CD4-positive, alpha-beta T cell (primary cell): ENCODE measurements around the gene CD83. TPM values are rescaled to one million over a fixed set of nuclear protein-coding genes. Genes with fewer than 3 reads are reported as not detected.

Experiments used
- ATAC-seq: fragments of 200-7000 bp; cut with Tn5 transposase; one replicate; pipeline ENCODE4 v1.10.0; 2022; ENCODE audit warnings: mild to moderate bottlenecking; ENCODE audit not compliant: poor library complexity
- CTCF ChIA-PET: fragments of 350-600 bp; sonication (Branson Sonifier 250); formaldehyde crosslinking; loops from one replicate; lab custom pipeline; 2021; ENCODE audit warnings: antibody characterized with exemption, inconsistent platforms; lab: Charles Lee
- POLR2A ChIA-PET: fragments of 350-600 bp; sonication (Branson Sonifier 250); formaldehyde crosslinking; loops from one replicate; lab custom pipeline; 2021; ENCODE audit warnings: antibody characterized with exemption, inconsistent platforms; lab: Charles Lee
- DNase-seq, 14 experiments: peaks; one replicate each; pipeline ENCODE4 v3.0.0-alpha.2; 2013 to 2020; ENCODE audit warnings: mixed read lengths in 2 of 14
- H3K27ac ChIP-seq, 2 donors: one replicate each; pipeline versions ENCODE4 v1.5.1 to v1.7.0; 2013; ENCODE audit warnings: low read length in 2 of 2, low read depth in 1 of 2, mild to moderate bottlenecking in 1 of 2
- H3K27me3 ChIP-seq, 2 experiments: 1 replicate in 1 of 2; 2 replicates in 1 of 2; pipeline versions ENCODE4 v1.6.1 to v1.7.0; 2013; ENCODE audit warnings: low read length in 2 of 2, control low read depth in 1 of 2, mild to moderate bottlenecking in 1 of 2, moderate library complexity in 1 of 2; ENCODE audit not compliant: insufficient read depth in 2 of 2, control insufficient read depth in 1 of 2
- H3K36me3 ChIP-seq: one replicate; pipeline ENCODE4 v1.6.1; 2013; ENCODE audit warnings: low read length, control low read depth; ENCODE audit not compliant: insufficient read depth
- H3K4me1 ChIP-seq: one replicate; pipeline ENCODE4 v1.6.1; 2013; ENCODE audit warnings: low read length, control low read depth; ENCODE audit not compliant: insufficient read depth
- H3K4me3 ChIP-seq: one replicate; pipeline ENCODE4 v1.5.1; 2013; ENCODE audit warnings: mild to moderate bottlenecking, low read length, moderate library complexity
- H3K9me3 ChIP-seq, 2 experiments: 1 replicate in 1 of 2; 2 replicates in 1 of 2; pipeline versions ENCODE4 v1.6.1 to v1.7.0; 2013; ENCODE audit warnings: low read length in 2 of 2, mild to moderate bottlenecking in 2 of 2, control low read depth in 1 of 2, moderate library complexity in 1 of 2; ENCODE audit not compliant: control insufficient read depth in 1 of 2, insufficient read depth in 1 of 2
- H3K27ac Mint-ChIP-seq: one replicate; pipeline ENCODE4 v1.8.0; 2020; ENCODE audit warnings: mixed read lengths
- H3K27me3 Mint-ChIP-seq: one replicate; pipeline ENCODE4 v1.8.0; 2021; ENCODE audit warnings: mixed read lengths
- H3K36me3 Mint-ChIP-seq: one replicate; pipeline ENCODE4 v1.8.0; 2021; ENCODE audit warnings: low read depth, mixed read lengths
- H3K4me1 Mint-ChIP-seq: one replicate; pipeline ENCODE4 v1.8.0; 2021; ENCODE audit warnings: low read depth, mixed read lengths
- H3K4me3 Mint-ChIP-seq: one replicate; pipeline ENCODE4 v1.8.0; 2020; ENCODE audit warnings: mild to moderate bottlenecking, mixed read lengths
- H3K9me3 Mint-ChIP-seq: one replicate; pipeline ENCODE4 v1.8.0; 2020; ENCODE audit warnings: mixed read lengths
- CTCF ChIP-seq: fragments of 200-600 bp; IDR thresholded peaks from one replicate; pipeline ENCODE4 v1.8.0; 2022; ENCODE audit warnings: antibody characterized with exemption, mild to moderate bottlenecking
- intact Hi-C, 2 experiments: fragments of 100-400 bp; cut with DNase I in 1 of 2; cut with micrococcal nuclease in 1 of 2; formaldehyde crosslinking; loops; one replicate each; pipeline versions ENCODE4 v1.15.1 to v1.9.0; 2023 to 2025; cut with DNase I, micrococcal nuclease
- total RNA-seq, 174 experiments: library from RNA in 2 of 174; stranded (reverse) in 2 of 174; gene quantifications; one replicate each; pipeline ENCODE4 v1.2.3 and lab custom pipeline; 2021 to 2026

The CD83 gene
- total RNA-seq, 2 experiments from 2014 or later, result 35.3 to 36.4 TPM

GRCh38 chr6:14176429-14176828, 58.9 kb downstream of the CD83 start:
- Histone ChIP-seq H3K9me3 (peaks cover 0 to 4% of the 10 kb centered on the region in 2 experiments), H3K4me3 (no peak overlapping the region), H3K36me3 (no peaks in the 10 kb centered on the region), H3K4me1 (no peaks in the 10 kb centered on the region), H3K27me3 (no peaks in the 10 kb centered on the region), H3K27ac (no peak overlapping the region)
- Mint-ChIP-seq H3K9me3 (no peaks in the 10 kb centered on the region), H3K4me1 (peaks cover 7% of the 10 kb centered on the region), H3K27ac (no peak overlapping the region), H3K4me3 (no peak overlapping the region), H3K27me3 (no peaks in the 10 kb centered on the region), H3K36me3 (no peaks in the 10 kb centered on the region)
- ATAC-seq (no peak), DNase-seq (no peak)
- ChIA-PET CTCF (no interaction called here), POLR2A (no interaction called here)
- TF ChIP-seq CTCF, result no peak
- intact Hi-C loops, result no loop called here

GRCh38 chr6:14177413-14178082, 60.0 kb downstream of the CD83 start:
- no peaks in the 10 kb centered on the region for H3K27me3 ChIP-seq
- CTCF ChIA-PET, result no interaction called here
- Mint-ChIP-seq H3K4me1 (peaks cover 7% of the 10 kb centered on the region), H3K36me3 (no peaks in the 10 kb centered on the region), H3K4me3 (no peak overlapping the region), H3K27me3 (no peaks in the 10 kb centered on the region), H3K9me3 (no peaks in the 10 kb centered on the region), H3K27ac (no peak overlapping the region)
- no peak overlapping the region for H3K27ac ChIP-seq
- no peaks in the 10 kb centered on the region for H3K9me3 ChIP-seq
- no peaks in the 10 kb centered on the region for H3K4me1 ChIP-seq
- intact Hi-C loops, result no loop called here
- H3K36me3 ChIP-seq, result no peaks in the 10 kb centered on the region
- ATAC-seq (no peak), DNase-seq (no peak)
- POLR2A ChIA-PET, result no interaction called here
- no peak for TF ChIP-seq CTCF
- H3K4me3 ChIP-seq, result no peak overlapping the region

GRCh38 chr6:14178083-14178445, 60.5 kb downstream of the CD83 start:
- TF ChIP-seq CTCF, result no peak
- intact Hi-C loops, result no loop called here
- H3K27me3 ChIP-seq, result no peaks in the 10 kb centered on the region
- Mint-ChIP-seq H3K4me3 (no peak overlapping the region), H3K4me1 (peaks cover 7% of the 10 kb centered on the region), H3K36me3 (no peaks in the 10 kb centered on the region), H3K27ac (no peak overlapping the region), H3K27me3 (no peaks in the 10 kb centered on the region), H3K9me3 (no peaks in the 10 kb centered on the region)
- H3K27ac ChIP-seq, result no peak overlapping the region
- H3K4me3 ChIP-seq, result no peak overlapping the region
- ChIA-PET CTCF (no interaction called here), POLR2A (no interaction called here)
- no peaks in the 10 kb centered on the region for H3K4me1 ChIP-seq
- no peaks in the 10 kb centered on the region for H3K9me3 ChIP-seq
- no peaks in the 10 kb centered on the region for H3K36me3 ChIP-seq
- no peak for DNase-seq
- no peak for ATAC-seq
